Aorta (tissue), 5 donors: ENCODE measurements around the gene FHIT. TPM values are rescaled to one million over a fixed set of nuclear protein-coding genes. Genes with fewer than 3 reads are reported as not detected.
"Not testable (repeated sequence)": the region's sequence is repeated elsewhere in the genome, so short reads cannot be mapped to it uniquely, and the experiment has no call there.

ENCODE experiments used
- ATAC-seq: fragments of 200-7000 bp; cut with Tn5 transposase; one replicate; pipeline ENCODE4 v1.9.1; 2022; ENCODE audit warnings: moderate library complexity; ENCODE audit not compliant: low FRiP score
- DNase-seq, 2 donors: peaks; one replicate each; pipeline ENCODE4 v3.0.0-alpha.2; 2020
- H3K27ac ChIP-seq, 2 donors: one replicate each; pipeline ENCODE4 v1.5.1; 2013; ENCODE audit warnings: low read length in 2 of 2, mild to moderate bottlenecking in 2 of 2, moderate library complexity in 2 of 2, control low read depth in 1 of 2, inconsistent platforms in 1 of 2, low read depth in 1 of 2
- H3K27me3 ChIP-seq, 2 donors: one replicate each; pipeline ENCODE4 v1.6.1; 2013; ENCODE audit warnings: control low read depth in 1 of 2, low read length in 1 of 2, mild to moderate bottlenecking in 1 of 2, moderate library complexity in 1 of 2; ENCODE audit not compliant: insufficient read depth in 2 of 2, control insufficient read depth in 1 of 2
- H3K36me3 ChIP-seq, 2 donors: one replicate each; pipeline ENCODE4 v1.6.1; 2013; ENCODE audit warnings: control low read depth in 1 of 2, low read length in 1 of 2, mild to moderate bottlenecking in 1 of 2; ENCODE audit not compliant: insufficient read depth in 2 of 2, control insufficient read depth in 1 of 2
- H3K4me1 ChIP-seq, 2 donors: one replicate each; pipeline ENCODE4 v1.6.1; 2013; ENCODE audit warnings: low read length in 2 of 2, control low read depth in 1 of 2, mild to moderate bottlenecking in 1 of 2, moderate library complexity in 1 of 2; ENCODE audit not compliant: insufficient read depth in 2 of 2, control insufficient read depth in 1 of 2
- H3K4me3 ChIP-seq, 2 donors: one replicate each; pipeline ENCODE4 v1.5.1; 2013; ENCODE audit warnings: low read length in 2 of 2, control low read depth in 1 of 2, mild to moderate bottlenecking in 1 of 2
- H3K9me3 ChIP-seq: one replicate; pipeline ENCODE4 v1.6.1; 2013; ENCODE audit warnings: mild to moderate bottlenecking, low read length; ENCODE audit not compliant: control insufficient read depth
- WGBS, 2 donors: extraction: QIAGEN DNeasy Blood & Tissue Kit; methylation state at CpG; one replicate each; pipeline ENCODE4 v1.1.7; 2013; 5-methylcytosine and 5-hydroxymethylcytosine counted together
- intact Hi-C, 2 donors: fragments of 100-400 bp; cut with DNase I; formaldehyde crosslinking; loops; one replicate each; pipeline versions ENCODE4 v1.14.2 to v1.15.0; 2022
- polyA plus RNA-seq, 2 donors: library from polyadenylated mRNA; stranded (reverse); fragments of 200-250 nt; gene quantifications; one replicate each; pipeline ENCODE4 v1.2.3, GENCODE V29; 2013
- total RNA-seq, 2 donors: library from RNA; stranded (reverse); fragmentation: NEBNext Ultra II Directional; extraction: Animal tissue kit (Norgen Biotek cat#: 25700); gene quantifications; one replicate each; pipeline ENCODE4 v1.2.1, GENCODE V29; 2021
- donor health status: healthy with polysubstance abuse.
- donor health status: Bipolar disorder and iron deficiency.
- donor health status: DM: no; HTN: no; CAD: no.
- donor health status: DM: no; HTN: no; CAD: no.
- donor health status: DM: yes; HTN: yes; CAD: no.

The FHIT gene
- total and polyA plus RNA-seq, 4 donors: 1.1 to 9.2 (median 3.0) TPM

GRCh38 chr3:61192222-61192621, 59.0 kb downstream of the FHIT start:
- Histone ChIP-seq H3K9me3 (no peaks in the 10 kb centered on the region), H3K4me3 (no peak overlapping the region), H3K27me3 (no peaks in the 10 kb centered on the region), H3K27ac (no peak overlapping the region), H3K36me3 (no peaks in the 10 kb centered on the region), H3K4me1 (no peaks in the 10 kb centered on the region)
- intact Hi-C loops: no loop called here
- DNase-seq: no peak
- no peak for ATAC-seq

GRCh38 chr3:61190205-61190604, 61.0 kb downstream of the FHIT start:
- H3K27me3 ChIP-seq, H3K36me3 ChIP-seq, H3K4me3 ChIP-seq, ATAC-seq, H3K27ac ChIP-seq, DNase-seq, intact Hi-C loops, H3K9me3 ChIP-seq, H3K4me1 ChIP-seq: not testable (repeated sequence)
- WGBS, 2 donors: 98 to 100% methylated on average over 1 of the region's 1 CpG

- 62 to 65% methylated on average over 3 of the region's 3 CpGs for WGBS, 2 donors
- Histone ChIP-seq H3K36me3 (no peaks in the 10 kb centered on the region), H3K4me3 (no peak overlapping the region), H3K27me3 (no peaks in the 10 kb centered on the region), H3K27ac (no peak overlapping the region), H3K9me3 (no peaks in the 10 kb centered on the region), H3K4me1 (peaks cover 0 to 2% of the 10 kb centered on the region in 2 donors)
- no peak for ATAC-seq
- no peak for DNase-seq
- intact Hi-C loops: no loop called here
Observed at GRCh38 chr3:61186030-61186429, 65.2 kb downstream of the FHIT start.

DNA sequence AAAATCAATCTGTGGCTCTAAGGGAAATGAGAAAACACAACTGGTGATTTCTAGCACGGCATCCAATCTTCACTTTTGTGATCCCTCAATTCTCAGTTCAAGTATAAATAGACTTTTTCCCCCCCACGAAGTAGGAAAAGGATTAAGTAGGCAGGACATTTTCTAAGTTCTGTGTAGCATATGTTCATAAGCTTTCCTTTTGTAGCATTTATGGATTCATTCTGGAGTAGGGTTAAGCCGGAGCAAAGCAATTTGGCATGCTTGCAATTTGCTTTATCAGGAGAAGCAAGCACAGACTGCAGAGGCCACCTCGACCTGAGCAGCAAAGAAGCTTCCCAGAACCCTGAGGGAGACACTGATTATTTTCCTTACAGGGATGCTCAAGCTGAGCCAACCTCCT, 66.3 kb downstream of the FHIT start:
- ATAC-seq: no peak
- H3K4me1 ChIP-seq: peaks cover 0 to 2% of the 10 kb centered on the region in 2 donors
- no peaks in the 10 kb centered on the region for H3K27me3 ChIP-seq
- no peak overlapping the region for H3K27ac ChIP-seq
- no peak overlapping the region for H3K4me3 ChIP-seq
- H3K9me3 ChIP-seq: no peaks in the 10 kb centered on the region
- intact Hi-C loops: no loop called here
- DNase-seq: no peak
- H3K36me3 ChIP-seq: no peaks in the 10 kb centered on the region
- 34 to 44% methylated on average over 4 of the region's 4 CpGs for WGBS, 2 donors

- Histone ChIP-seq H3K9me3 (no peaks in the 10 kb centered on the region), H3K4me1 (peaks cover 0 to 2% of the 10 kb centered on the region in 2 donors), H3K27ac (no peak overlapping the region), H3K36me3 (no peaks in the 10 kb centered on the region), H3K4me3 (no peak overlapping the region), H3K27me3 (no peaks in the 10 kb centered on the region)
- DNase-seq: no peak
- no peak for ATAC-seq
- intact Hi-C loops: no loop called here
Observed at GRCh38 chr3:61182662-61183061, 68.6 kb downstream of the FHIT start.

GRCh38 chr3:61181874-61182273, 69.4 kb downstream of the FHIT start:
- no peaks in the 10 kb centered on the region for H3K27me3 ChIP-seq
- no peaks in the 10 kb centered on the region for H3K9me3 ChIP-seq
- WGBS, 2 donors: 64 to 66% methylated on average over 2 of the region's 2 CpGs
- no peak overlapping the region for H3K27ac ChIP-seq
- H3K4me1 ChIP-seq: peaks cover 0 to 2% of the 10 kb centered on the region in 2 donors
- intact Hi-C loops: no loop called here
- no peaks in the 10 kb centered on the region for H3K36me3 ChIP-seq
- no peak for DNase-seq
- no peak for ATAC-seq
- H3K4me3 ChIP-seq: no peak overlapping the region

GRCh38 chr3:61180206-61180605, 71.0 kb downstream of the FHIT start:
- Histone ChIP-seq H3K36me3 (no peaks in the 10 kb centered on the region), H3K4me3 (no peak overlapping the region), H3K9me3 (peaks cover 2% of the 10 kb centered on the region), H3K27ac (no peak overlapping the region), H3K27me3 (no peaks in the 10 kb centered on the region), H3K4me1 (no peaks in the 10 kb centered on the region)
- WGBS, 2 donors: 72 to 78% methylated on average over 2 of the region's 2 CpGs
- DNase-seq (no peak), ATAC-seq (no peak)
- intact Hi-C loops: no loop called here

GRCh38 chr3:61178167-61178566, 73.1 kb downstream of the FHIT start:
- Histone ChIP-seq H3K27me3 (no peaks in the 10 kb centered on the region), H3K27ac (no peak overlapping the region), H3K36me3 (no peaks in the 10 kb centered on the region), H3K4me3 (no peak overlapping the region), H3K9me3 (peaks cover 2% of the 10 kb centered on the region), H3K4me1 (no peaks in the 10 kb centered on the region)
- ATAC-seq: no peak
- 91 to 92% methylated on average over 3 of the region's 3 CpGs for WGBS, 2 donors
- intact Hi-C loops: no loop called here
- DNase-seq: no peak

- Histone ChIP-seq H3K36me3 (no peaks in the 10 kb centered on the region), H3K4me1 (no peaks in the 10 kb centered on the region), H3K27me3 (no peaks in the 10 kb centered on the region), H3K4me3 (no peak overlapping the region), H3K27ac (no peak overlapping the region), H3K9me3 (peaks cover 2% of the 10 kb centered on the region)
- no peak for ATAC-seq
- no peak for DNase-seq
- intact Hi-C loops: no loop called here
- 84 to 86% methylated on average over 2 of the region's 2 CpGs for WGBS, 2 donors
Observed at GRCh38 chr3:61177450-61177849, 73.8 kb downstream of the FHIT start.
